Mucosa of descending colon (tissue), 3 donors: ENCODE measurements around the gene PDE4D. TPM values are rescaled to one million over a fixed set of nuclear protein-coding genes. Genes with fewer than 3 reads are reported as not detected.
"Not testable (repeated sequence)": the region's sequence is repeated elsewhere in the genome, so short reads cannot be mapped to it uniquely, and the experiment has no call there.

Experiments
- ATAC-seq: fragments of 200-7000 bp; cut with Tn5 transposase; one replicate; pipeline ENCODE4 v1.9.1; 2020; ENCODE audit warnings: mild to moderate bottlenecking, moderate library complexity
- DNase-seq, 3 donors: peaks; one replicate each; pipeline ENCODE4 v3.0.0-alpha.2; 2020
- H3K36me3 ChIP-seq: fragments of 200-600 bp; one replicate; pipeline ENCODE4 v1.8.0; 2021; ENCODE audit warnings: low read depth, mild to moderate bottlenecking
- H3K4me1 ChIP-seq: fragments of 200-600 bp; one replicate; pipeline ENCODE4 v1.8.0; 2021; ENCODE audit warnings: low read depth, mild to moderate bottlenecking
- H3K4me3 ChIP-seq: fragments of 200-600 bp; one replicate; pipeline ENCODE4 v1.8.0; 2021; ENCODE audit warnings: mild to moderate bottlenecking
- H3K9me3 ChIP-seq: fragments of 200-600 bp; one replicate; pipeline ENCODE4 v1.8.0; 2021; ENCODE audit warnings: mild to moderate bottlenecking
- CTCF ChIP-seq: fragments of 200-600 bp; IDR thresholded peaks from one replicate; pipeline ENCODE4 v1.8.0; 2022; ENCODE audit warnings: antibody characterized with exemption, mild to moderate bottlenecking
- intact Hi-C, 2 donors: fragments of 100-400 bp; cut with DNase I in 1 of 2; cut with micrococcal nuclease in 1 of 2; formaldehyde crosslinking; loops; one replicate each; pipeline versions ENCODE4 v1.11.0 to v1.11.1; 2022; cut with DNase I, micrococcal nuclease
- total RNA-seq, 3 donors: library from RNA; stranded (reverse); fragmentation: NEBNext Ultra II Directional in 2 of 3; extraction: Animal tissue kit (Norgen Biotek cat#: 25700) in 2 of 3; gene quantifications; one replicate each; pipeline versions ENCODE4 v1.2.1 to v1.2.4, GENCODE V29; 2021 to 2023
- donor health status: DM: no; HTN: no; CAD: no; lungs with moderate emphysema.
- donor health status: DM: no; HTN: no; CAD: no.
- donor health status: DM: no; HTN: yes; CAD: no.

The PDE4D gene
- total RNA-seq, 3 donors from 2014 or later, result 37.9 to 137 (median 100) TPM

- no peak for TF ChIP-seq CTCF
- DNase-seq (no peak), ATAC-seq (no peak)
- Histone ChIP-seq H3K4me3 (no peak overlapping the region), H3K9me3 (no peaks in the 10 kb centered on the region), H3K4me1 (no peaks in the 10 kb centered on the region), H3K36me3 (no peaks in the 10 kb centered on the region)
- intact Hi-C loops, result no loop called here
Measured at GRCh38 chr5:59757442-59757841, 136.1 kb downstream of the PDE4D start.

GRCh38 chr5:59756373-59757035 lies 137.0 kb downstream of the PDE4D start:
- no peaks in the 10 kb centered on the region for H3K9me3 ChIP-seq
- DNase-seq, result no peak
- intact Hi-C loops, result no loop called here
- no peak for TF ChIP-seq CTCF
- ATAC-seq, result peak; percentile 92
- no peaks in the 10 kb centered on the region for H3K36me3 ChIP-seq
- no peaks in the 10 kb centered on the region for H3K4me1 ChIP-seq
- H3K4me3 ChIP-seq, result no peak overlapping the region

GRCh38 chr5:59755476-59755875 lies 138.1 kb downstream of the PDE4D start:
- no peaks in the 10 kb centered on the region for H3K9me3 ChIP-seq
- DNase-seq (no peak), ATAC-seq (no peak)
- intact Hi-C loops, result no loop called here
- H3K36me3 ChIP-seq, result no peaks in the 10 kb centered on the region
- TF ChIP-seq CTCF, result no peak
- no peaks in the 10 kb centered on the region for H3K4me1 ChIP-seq
- no peak overlapping the region for H3K4me3 ChIP-seq

GRCh38 chr5:59753599-59753998 lies 139.9 kb downstream of the PDE4D start:
- Histone ChIP-seq H3K4me1 (no peaks in the 10 kb centered on the region), H3K4me3 (no peak overlapping the region), H3K9me3 (no peaks in the 10 kb centered on the region), H3K36me3 (no peaks in the 10 kb centered on the region)
- TF ChIP-seq CTCF, result no peak
- intact Hi-C loops, result no loop called here
- no peak for ATAC-seq
- DNase-seq, result no peak

- ATAC-seq (no peak), DNase-seq (no peak)
- H3K9me3 ChIP-seq, result no peaks in the 10 kb centered on the region
- intact Hi-C loops, result no loop called here
- H3K4me3 ChIP-seq, result no peak overlapping the region
- no peaks in the 10 kb centered on the region for H3K36me3 ChIP-seq
- TF ChIP-seq CTCF, result no peak
- no peaks in the 10 kb centered on the region for H3K4me1 ChIP-seq
Measured at GRCh38 chr5:59749782-59750520, 143.6 kb downstream of the PDE4D start.

GRCh38 chr5:59748036-59748663 lies 145.4 kb downstream of the PDE4D start:
- DNase-seq (peak in 1 of 3 donors; percentile 24), ATAC-seq (peak; percentile 84)
- H3K4me3 ChIP-seq, H3K4me1 ChIP-seq, H3K36me3 ChIP-seq, intact Hi-C loops, H3K9me3 ChIP-seq: not testable (repeated sequence)
